Iris pigment epithelial cell (primary cell): Measurements from ENCODE around the gene MXRA7.

Experiments used
- DNase-seq: peaks from one replicate; pipeline ENCODE4 v3.0.0-alpha.2; 2011; ENCODE audit warnings: low read depth

MXRA7 gene

DNA sequence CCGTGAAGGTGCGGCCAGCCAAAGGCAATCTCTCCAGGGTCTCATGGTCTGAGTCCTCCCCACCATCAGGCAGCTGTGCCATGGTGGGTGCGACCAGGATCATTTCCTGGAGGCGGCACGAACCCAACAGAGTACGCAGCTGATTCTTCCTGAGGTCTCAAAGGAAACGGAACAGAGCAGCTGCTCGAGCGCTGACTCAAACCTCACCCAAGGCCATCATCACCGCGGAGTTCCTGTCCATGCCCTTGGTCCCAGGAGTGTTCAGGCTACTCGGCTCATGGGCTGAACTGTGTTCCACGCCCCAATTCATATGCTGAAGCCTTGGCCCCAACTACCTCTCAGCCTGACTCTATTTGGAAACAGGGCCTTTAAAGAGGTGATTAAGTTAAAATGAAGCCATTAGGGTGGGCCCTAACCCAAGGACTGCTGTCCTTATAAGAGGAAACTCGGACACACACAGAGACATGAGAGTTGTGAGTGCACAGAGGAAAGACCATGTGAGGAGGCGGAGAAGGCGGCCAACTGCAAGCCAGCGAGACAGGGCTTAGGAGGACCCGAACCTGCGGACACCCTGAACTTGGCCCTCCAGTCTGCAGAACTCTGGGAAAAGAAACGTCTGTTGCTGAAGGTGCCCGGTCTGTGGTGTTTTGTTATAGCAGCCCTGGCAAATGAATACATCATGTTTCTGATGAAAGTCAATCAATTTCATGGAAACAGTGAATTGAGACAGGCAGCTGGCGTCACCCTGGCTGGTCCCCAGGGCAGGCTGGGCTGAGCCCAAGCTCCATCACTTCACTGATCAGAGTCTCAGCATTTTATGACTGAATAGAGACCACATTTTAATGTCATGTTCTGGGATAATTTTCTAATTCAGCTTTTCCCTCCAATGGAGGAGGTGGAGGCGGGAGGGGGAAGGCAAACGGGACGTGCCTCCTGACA lies 13.7 kb downstream of the MXRA7 start:
- DNase-seq: peak; percentile 89

DNA sequence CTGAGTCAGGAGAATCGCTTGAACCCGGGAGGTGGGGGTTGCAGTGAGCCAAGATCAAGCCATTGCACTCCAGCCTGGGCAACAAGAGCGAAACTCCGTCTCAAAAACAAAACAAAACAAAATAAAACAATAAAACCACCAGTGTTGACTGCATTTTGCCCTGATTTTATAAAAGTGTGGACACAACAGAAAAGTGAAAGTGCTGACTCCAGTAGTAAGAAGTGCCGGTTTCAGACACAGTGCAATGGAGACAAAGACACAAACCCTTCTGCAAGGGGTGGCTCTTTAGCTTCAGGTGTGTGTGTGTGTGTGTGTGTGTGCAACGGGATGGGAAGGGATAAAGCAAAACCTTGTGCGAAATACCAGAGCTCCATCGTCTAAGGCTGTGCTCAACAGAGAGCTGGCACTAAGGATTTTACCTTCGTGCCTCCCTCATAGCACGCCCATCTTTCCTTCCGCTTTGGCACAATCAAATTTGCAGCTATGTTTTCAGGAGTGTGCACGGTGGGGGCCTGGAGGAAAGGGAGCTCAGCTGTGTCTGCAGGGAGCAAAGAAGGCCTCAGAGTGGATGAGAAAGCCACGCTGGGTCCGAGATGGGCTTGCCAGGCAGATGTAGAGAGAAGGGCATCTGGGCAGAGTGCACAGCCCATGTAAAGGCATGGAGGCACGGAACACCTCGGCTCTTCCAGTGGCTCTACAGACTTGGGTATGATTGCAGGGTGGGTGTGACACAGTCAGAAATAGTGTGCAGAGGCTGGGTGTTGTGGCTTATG lies 15.5 kb downstream of the MXRA7 start:
- DNase-seq: no peak

DNA sequence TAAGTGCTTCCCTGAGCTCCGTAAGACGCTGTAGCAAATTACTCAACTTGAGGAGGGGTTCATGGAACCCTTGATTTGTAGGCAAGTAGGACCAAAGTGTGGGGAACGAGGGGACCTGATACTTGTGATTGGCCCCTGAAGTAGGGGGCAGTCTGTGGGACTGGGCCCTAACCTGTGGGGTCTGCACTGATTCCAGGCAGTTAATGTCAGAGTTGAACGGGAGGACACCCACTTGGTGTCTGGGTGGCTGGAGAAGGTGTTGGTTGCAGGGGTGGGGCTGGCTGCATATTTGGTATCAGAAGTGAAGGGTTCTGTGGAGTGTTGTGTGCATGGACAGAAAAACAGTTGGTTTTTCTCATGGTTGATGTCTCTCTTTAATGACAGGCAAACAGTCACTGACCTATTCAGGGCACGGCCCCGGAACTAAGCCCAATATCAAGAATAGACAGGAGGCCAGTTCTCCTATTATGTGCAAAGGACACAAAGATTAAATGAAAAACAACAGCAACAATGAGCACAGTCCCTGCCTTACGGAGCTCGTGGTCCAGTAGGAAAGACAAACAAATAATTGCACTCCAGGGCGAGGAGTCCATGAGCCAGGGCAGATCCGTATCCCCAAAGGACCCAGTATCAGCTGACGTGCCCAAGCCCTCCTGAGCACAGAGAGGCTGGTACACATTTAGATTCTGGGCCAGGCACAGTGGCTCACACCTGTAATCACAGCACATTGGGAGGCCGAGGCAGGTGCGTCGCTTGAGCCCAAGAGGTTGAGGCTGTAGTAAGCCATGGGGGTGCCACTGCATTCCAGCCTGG lies 19.2 kb downstream of the MXRA7 start:
- no peak for DNase-seq

DNA sequence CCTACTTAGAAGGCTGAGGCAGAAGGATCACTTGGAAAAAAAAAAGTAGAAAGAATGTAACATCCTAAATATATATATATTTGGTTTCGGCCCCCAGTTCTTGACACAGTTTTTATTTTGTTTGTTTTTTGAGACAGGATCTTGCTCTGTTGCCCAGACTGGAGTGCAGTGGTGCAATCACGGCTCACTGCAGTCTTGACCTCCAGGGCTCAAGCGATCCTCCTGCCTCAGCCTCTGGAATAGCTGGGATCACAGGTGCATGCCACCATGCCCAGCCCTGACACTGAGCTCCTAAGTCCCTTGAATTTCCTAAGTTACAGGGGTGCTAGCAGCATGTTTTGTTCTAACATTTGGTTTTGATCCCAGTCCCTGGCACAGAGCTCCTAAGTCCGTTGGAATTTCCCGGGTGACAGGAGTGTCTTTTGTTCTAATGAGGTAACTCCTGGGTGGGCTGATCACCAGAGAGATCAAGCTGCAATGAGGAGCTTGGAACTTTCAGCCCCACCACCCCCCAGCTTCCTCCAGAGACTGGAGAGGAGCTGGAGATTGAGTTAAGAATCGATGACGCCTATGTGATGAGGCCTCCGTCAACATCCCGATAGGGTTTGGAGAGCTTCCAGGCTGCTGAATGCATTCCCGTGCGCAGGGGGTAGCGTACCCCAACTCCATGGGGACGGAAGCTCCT lies 20.0 kb downstream of the MXRA7 start:
- DNase-seq: no peak

DNA sequence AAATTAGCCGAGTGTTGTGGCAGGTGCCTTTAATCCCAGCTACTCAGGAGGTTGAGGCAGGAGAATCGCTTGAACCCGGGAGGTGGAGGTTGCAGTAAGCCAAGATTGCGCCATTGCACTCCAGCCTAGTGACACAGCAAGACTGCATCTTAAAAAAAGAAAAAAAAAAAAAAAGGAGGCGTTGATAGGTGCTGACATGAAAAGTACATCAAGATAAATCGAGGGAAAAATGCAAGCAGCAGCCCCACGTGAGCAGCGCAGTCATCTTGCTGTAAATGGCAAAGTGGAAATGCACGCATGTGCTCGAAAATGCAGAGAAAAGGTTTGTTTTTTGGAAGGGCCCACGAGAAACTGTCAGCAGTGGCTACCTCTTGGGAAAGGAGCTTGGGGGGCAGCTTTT lies 20.9 kb downstream of the MXRA7 start:
- peak; percentile 27 for DNase-seq

DNA sequence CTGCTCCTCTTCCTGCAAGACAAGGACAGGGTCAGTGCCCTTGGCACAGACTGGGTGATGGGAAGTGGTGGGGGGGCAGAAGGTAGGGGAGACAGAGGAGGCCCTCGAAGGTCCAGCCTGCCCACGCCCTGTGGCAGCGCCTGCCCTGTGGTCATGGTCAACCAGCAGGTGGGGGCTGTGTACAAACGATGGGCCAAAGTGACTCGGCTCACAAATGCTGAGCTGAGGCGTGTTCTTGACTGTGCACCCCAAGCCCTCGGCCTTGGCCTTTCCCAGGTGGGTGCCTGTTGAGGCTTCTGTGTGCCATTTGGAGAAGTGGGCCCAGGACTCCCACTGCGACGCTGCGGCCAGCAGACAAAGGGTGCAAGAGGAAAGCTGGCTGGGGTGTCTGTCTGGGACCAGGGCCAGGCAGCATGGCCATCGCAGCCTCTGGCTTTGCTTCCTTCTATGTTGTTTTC lies 22.6 kb downstream of the MXRA7 start:
- no peak for DNase-seq

DNA sequence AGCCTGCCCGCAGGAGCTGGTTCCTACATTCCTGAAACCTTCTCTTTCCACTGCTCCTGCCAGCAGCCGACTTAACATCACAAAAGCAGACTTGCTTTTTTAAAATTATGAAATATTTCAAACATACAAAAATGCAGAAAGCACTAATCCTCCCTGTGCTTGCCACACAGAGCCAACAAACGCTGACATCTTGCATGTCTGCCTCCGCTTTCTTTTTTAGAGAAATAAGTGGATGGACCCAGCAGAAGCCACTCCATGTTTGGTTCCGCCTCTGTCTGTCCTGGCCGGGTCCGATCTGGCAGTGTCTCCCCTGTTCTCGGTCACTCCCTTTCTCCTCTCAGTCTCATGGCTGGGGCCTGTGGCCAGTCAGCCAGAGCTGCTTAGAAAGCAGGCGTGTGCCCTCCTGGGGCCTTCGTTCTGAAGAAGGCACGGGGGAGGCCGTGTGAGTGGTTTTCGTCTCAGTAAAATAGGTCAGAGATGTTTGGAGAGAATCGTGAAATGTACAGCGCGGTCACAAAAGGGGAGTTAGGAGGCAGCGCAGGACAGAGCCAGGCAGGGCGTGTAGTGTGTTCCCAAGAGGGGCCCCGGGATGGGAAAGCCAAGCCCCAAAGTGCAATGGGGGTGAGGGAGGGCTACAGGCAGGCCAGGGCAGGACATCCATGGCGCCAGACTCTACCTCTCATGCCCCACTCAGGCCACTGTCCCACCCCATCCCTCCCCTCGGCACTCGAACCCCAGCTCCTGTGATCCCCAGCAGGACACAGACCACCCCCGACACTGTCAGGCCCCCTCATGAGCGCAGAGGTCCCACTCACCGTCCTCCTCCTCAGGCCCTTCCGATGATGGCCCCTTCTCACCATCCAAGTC lies 23.2 kb downstream of the MXRA7 start:
- peak; percentile 49 for DNase-seq

DNA sequence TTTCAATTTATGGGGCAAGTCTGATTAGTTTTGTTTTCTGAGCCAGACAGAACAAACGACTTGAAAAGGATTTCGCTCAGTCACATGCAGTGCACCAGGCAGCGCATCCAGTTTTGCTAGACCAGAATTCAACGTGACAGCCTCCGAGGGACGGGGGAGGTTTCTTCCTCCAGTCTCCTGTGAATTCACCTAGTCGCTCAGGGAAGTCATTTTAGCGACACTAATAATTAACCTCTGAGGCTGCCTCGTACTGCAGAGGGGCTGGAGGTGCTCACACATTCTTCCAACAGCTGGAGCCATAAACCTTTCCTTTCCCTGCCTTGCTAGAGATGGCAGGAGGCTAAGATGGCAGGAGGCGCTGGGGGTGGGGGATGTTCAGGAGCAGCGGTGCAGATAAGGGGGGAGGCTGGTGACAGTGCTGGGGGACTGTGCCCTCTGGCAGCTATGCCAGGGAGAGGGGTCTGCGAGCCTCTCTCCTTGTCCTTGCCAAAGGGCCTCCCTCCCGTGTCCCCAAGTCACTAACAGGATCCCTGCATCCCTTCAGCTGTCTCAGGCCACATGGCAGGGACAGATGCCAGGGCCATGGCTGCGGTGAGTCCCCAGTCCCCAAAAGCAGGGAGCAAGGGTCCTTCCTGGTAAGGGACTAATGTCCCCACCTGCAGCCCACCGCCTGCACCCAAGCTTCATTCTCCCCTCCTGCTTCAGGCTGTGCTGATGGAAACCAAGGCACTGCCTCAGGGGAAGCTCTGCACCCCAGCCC lies 24.0 kb downstream of the MXRA7 start:
- no peak for DNase-seq

DNA sequence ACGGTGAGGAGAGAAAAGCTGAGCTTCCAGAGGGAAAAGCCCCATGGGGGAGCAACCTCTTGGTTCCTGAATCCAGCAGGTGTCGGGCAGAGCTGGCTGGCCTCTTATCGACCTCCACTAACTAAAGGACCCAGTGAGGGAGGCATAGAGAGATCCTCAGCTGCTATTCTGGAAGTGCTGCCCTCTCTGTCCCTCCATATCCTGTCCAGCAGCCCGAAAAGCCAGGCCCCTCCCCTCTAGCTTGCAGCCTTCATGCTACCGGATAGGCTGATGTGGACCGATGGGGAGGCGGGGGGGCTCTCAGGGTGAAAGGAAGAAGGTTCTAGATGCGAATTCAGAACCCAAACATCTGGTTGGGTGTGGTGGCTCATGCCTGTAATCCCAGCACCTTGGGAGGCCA lies 24.9 kb downstream of the MXRA7 start:
- no peak for DNase-seq

DNA sequence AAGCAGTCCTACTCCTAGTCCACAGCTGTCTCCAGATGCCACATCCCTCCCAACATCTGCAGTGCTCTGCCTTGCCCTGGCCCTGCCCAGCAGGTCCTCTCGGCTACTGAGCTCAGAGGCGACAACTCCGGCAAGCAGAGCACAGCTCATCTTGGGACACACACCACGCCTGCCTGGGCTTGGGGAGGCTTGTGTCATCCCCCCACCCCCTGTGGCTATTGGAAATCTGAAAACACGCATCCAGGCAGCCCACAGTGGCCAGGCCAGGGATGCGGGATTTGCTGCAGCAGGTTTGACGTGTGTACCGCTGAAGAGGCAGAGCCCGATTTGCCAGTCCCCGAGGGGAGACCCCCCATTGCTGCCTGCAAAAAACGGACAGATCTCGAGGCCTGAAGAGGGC lies 25.4 kb downstream of the MXRA7 start:
- DNase-seq: no peak

DNA sequence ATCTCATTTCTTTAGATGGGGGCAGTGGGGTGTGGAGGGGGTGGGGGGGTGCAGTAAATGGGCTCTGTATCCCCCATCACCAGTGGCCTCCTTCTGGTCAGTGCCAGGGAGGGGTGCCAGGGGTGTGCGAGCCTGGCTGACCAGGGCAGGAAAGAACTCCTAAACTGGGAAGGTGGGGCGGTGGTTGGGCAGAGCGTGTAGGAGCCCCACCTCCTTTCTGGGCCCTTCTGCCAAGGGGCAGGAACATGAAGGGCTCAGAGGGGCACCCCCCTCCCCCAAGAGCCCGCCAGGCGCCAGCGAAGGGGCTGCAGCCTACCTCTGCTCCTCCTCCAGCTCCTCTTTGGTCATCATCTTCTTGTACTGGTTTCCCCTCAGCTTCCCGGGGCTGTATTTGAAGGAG lies 26.0 kb downstream of the MXRA7 start:
- no peak for DNase-seq

DNA sequence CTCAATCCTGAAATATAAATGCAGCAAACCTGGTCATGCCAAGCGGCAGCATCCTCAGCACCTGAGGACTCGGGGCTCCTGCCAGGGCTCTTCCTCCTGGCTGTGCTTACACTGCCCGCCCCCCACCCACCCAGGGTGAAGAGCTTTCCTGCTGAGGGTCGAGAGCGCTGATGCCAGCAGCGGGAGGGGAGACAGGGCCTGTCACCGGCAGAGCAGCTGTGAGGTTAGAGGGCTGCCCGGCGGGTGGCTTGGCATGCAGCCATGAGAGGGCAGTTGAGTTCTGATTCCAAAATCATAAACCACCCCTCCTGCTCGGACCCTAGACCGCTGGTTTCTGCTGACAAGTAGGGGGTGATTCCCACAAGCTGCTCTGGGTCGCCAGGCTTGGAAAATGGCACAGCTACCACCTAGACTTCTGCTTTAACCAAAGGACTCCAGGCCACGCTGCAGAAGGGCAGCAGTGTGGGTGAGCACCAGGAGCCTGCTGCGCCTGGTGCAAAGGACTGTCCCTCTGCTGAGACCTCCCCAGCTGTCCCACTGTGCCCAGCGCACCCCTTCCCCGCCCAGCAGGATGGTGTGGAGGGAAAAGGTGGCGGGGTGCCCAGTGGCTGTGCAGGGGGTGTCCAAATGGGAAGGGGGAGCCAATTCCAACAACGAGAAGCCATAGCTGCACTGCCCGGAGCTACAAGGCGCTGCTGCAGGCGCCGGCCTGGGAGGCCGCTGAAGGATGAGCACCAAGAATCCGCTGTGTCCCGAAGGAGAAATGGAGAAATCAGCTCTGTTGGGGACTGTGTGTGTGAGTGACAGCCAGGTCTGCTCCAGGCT lies 26.6 kb downstream of the MXRA7 start:
- no peak for DNase-seq

DNA sequence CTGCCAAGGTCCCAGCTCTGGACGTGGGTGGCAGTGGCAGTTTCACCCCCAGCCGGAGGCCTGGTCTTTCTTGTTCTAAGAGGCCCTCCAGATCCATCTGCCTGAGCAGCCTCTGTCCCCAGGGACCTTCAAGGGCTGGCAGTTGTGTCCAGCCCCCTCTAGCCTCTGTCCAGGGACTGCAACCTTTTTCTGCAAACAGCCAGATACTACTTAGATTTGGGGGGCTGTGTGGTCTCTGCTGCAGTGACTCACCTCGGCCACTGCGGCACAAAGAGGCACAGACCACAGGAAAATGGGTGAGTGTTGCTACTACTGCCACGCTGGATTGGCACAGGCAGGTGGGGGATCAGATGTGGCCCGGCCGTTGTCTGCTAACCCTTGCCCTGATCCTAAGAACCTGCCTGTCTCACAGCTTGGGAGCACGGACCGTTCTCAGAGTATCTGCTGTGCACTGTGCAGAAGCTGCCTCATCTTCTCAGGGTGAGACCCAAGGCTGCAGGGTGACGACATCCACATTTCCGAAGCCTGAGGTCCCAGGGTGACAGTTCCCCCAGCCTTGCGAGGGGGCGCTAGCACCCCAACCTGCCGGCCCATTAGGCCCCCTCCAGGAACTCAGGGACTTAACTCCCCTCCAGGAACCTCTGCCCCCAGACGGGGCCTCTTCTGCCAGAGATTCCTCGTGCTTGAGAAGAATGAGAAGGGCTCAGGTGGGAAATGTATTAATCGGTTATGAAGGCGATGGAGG lies 27.6 kb downstream of the MXRA7 start:
- DNase-seq: no peak

DNA sequence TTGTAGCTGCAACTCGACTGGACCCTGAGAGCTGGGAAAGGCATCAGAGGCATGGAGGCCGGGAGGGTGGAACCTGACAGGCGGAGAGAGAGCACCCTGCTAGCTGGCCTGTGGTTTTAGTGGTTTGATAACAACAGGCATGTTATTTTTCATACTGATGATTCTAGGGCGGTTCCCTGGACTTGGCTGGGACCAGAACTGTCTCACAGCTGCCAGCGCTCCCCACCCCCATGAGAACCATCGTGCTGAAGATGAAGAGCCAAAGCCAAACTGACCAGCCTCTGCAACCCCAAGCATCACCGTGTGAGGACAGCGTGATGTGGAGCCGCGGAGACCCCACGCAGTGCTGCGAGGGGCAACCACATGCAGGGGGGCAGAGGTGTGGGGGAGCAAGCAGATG lies 28.5 kb downstream of the MXRA7 start:
- DNase-seq: peak; percentile 75

DNA sequence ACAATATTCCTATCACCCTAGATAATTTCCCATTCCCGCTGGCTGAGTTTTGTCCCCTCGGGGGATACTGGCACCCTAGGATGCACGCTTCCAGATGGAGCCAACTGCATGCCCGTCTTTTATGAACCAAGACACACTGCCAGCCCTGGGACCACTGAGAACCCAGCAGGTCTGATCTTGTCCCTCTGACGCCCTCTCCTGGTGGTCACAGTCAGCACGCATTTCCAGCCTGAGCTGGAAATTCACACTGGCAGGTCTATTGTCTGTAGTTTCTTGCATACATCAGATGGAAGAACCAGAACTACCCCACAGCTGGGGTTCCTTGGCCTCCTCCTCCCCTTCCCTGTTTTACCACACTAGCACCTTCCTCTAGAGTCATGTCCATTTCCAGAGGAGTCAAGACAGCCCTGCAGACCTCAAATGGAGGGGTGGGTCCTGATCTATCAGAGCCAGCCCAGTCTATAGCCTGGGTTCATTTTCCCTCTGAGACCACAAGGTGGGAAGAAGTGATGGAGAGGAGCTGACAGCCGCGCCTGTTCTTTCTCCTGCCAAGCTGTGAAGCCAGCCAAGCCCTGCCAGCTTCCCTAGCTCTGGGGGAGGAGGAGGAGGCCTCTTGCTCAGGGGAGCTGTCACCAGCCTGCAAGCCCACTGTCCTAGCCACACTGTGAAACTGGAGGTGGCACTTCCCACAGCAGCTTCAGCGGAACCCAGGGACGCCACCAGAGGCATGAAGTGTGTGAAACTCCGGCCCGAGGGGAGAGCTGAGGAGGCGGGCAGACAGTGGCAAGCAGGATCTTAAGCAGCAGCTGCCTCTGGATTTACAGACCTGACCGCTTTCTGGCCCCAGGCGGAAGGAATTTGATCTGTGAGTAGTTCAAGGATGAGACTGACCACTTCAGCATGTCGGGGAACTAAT lies 29.3 kb downstream of the MXRA7 start:
- peak; percentile 68 for DNase-seq

DNA sequence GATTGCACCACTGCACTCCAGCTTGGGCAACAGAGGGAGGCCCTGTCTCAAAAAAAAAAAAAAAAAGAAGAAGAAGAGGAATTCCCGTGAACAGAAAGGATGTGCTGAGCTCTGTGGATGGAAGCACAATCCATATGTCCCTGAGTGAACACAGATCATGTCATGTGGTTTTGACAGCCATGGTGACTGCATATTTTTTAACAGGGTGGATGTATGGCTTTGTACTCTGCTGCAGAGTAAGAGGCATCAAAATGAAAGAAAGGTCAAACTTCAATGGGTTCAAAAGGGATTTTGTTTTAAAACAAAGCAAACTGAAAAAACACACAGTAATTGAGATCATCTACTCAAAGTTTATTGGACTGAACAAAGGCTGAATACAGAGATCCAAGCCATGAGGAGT lies 31.5 kb downstream of the MXRA7 start:
- DNase-seq: no peak

DNA sequence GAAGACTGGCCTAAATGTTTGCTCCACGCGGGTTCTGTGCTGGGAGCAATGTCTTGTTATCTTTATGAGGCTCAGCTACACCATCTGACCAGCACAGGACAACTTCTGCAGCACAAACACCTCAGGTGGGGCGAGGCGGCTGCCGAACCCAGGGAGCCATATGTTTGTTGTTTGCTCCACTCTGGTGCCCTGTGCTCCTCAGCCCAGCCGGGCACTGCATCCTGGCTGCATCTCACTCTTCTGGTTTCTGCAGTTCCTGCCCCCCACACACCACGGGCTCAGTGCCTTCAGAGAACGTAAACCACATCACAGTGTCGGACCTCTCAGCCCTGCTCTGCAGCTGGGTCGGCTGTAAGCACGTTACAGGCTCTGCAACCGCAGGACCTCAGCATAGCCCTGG lies 32.4 kb downstream of the MXRA7 start:
- DNase-seq: no peak
